H1 (cell line): ENCODE measurements around the gene PRODH2. TPM values are rescaled to one million over a fixed set of nuclear protein-coding genes. Genes with fewer than 3 reads are reported as not detected.

Source experiments
- CTCF ChIA-PET: fragments of 300-600 bp; sonication (Branson Sonifier 250); formaldehyde crosslinking; loops from one replicate; lab custom pipeline; 2021; ENCODE audit not compliant: partially characterized antibody; lab: Charles Lee
- POLR2A ChIA-PET: fragments of 300-600 bp; sonication (Branson Sonifier 250); formaldehyde crosslinking; loops from one replicate; lab custom pipeline; 2021; ENCODE audit warnings: inconsistent platforms; ENCODE audit not compliant: partially characterized antibody; lab: Charles Lee
- DNase-seq, 2 experiments: peaks; one replicate each; pipeline versions ENCODE4 v3.0.0 to v3.0.0-alpha.2; 2010 to 2022; ENCODE audit warnings: low spot score in 2 of 2, low read depth in 1 of 2, mixed read lengths in 1 of 2
- FAIRE-seq: peaks from 2 replicates; lab custom pipeline; 2011; peaks lifted over from hg19 to GRCh38; lab: Jason Lieb, UNC
- H2AFZ ChIP-seq: 2 replicates; pipeline ENCODE4 v1.8.1; 2012; ENCODE audit warnings: low read length, inconsistent platforms
- H2AK5ac ChIP-seq: 2 replicates; pipeline ENCODE4 v1.6.1; 2013; ENCODE audit warnings: low read depth, low read length
- H2BK120ac ChIP-seq: replicated peaks from 2 replicates; pipeline ENCODE3; 2013; ENCODE audit warnings: low read depth, low read length, inconsistent platforms
- H2BK12ac ChIP-seq: 2 replicates; pipeline ENCODE4 v1.6.1; 2013; ENCODE audit warnings: low read depth, low read length
- H2BK15ac ChIP-seq: 2 replicates; pipeline ENCODE4 v1.6.1; 2013; ENCODE audit warnings: low read length
- H2BK20ac ChIP-seq: 2 replicates; pipeline ENCODE4 v1.6.1; 2013; ENCODE audit warnings: low read length
- H2BK5ac ChIP-seq: 2 replicates; pipeline ENCODE4 v1.6.1; 2013; ENCODE audit warnings: low read depth, low read length
- H3K14ac ChIP-seq: 2 replicates; pipeline ENCODE4 v1.6.1; 2013; ENCODE audit warnings: inconsistent platforms; ENCODE audit not compliant: insufficient read length
- H3K18ac ChIP-seq: 2 replicates; pipeline ENCODE4 v1.6.1; 2013; ENCODE audit warnings: low read length; ENCODE audit errors: extremely low read depth
- H3K23ac ChIP-seq: 2 replicates; pipeline ENCODE4 v1.6.1; 2013; ENCODE audit warnings: inconsistent platforms; ENCODE audit not compliant: insufficient read length
- H3K23me2 ChIP-seq: 2 replicates; pipeline ENCODE4 v1.6.1; 2013; ENCODE audit warnings: low read depth, low read length
- H3K27ac ChIP-seq: 2 replicates; pipeline ENCODE4 v1.6.1; 2011; ENCODE audit warnings: low read depth, low read length, inconsistent platforms
- H3K27me3 ChIP-seq, 4 experiments: replicated peaks in 1 of 4; 1 replicate in 1 of 4; 2 replicates in 3 of 4; pipeline versions ENCODE4 v1.6.1 to v1.8.1; 2011 to 2013; ENCODE audit warnings: low read length in 3 of 4, mild to moderate bottlenecking in 3 of 4, inconsistent platforms in 2 of 4, mixed read lengths in 2 of 4, moderate library complexity in 1 of 4; ENCODE audit not compliant: control insufficient read depth in 3 of 4, insufficient read depth in 3 of 4; ENCODE audit errors: extremely low read depth in 1 of 4
- H3K36me3 ChIP-seq, 4 experiments: 2 replicates each; pipeline versions ENCODE4 v1.6.1 to v1.8.1; 2011 to 2013; ENCODE audit warnings: mild to moderate bottlenecking in 4 of 4, low read length in 3 of 4, moderate library complexity in 2 of 4, control low read depth in 1 of 4, inconsistent platforms in 1 of 4; ENCODE audit not compliant: insufficient read depth in 4 of 4, control insufficient read depth in 2 of 4
- H3K4ac ChIP-seq: replicated peaks from 2 replicates; pipeline ENCODE3; 2013; ENCODE audit warnings: low read length, low read depth, mixed read lengths, inconsistent platforms; ENCODE audit not compliant: insufficient read length
- H3K4me1 ChIP-seq, 4 experiments: replicated peaks in 1 of 4; 1 replicate in 1 of 4; 2 replicates in 3 of 4; pipeline versions ENCODE4 v1.6.1 to v1.8.1; 2011 to 2013; ENCODE audit warnings: low read length in 3 of 4, inconsistent platforms in 2 of 4, mixed read lengths in 1 of 4; ENCODE audit not compliant: insufficient read depth in 4 of 4, control insufficient read depth in 3 of 4
- H3K4me2 ChIP-seq, 2 experiments: 2 replicates each; pipeline versions ENCODE4 v1.6.1 to v1.8.1; 2011 to 2013; ENCODE audit warnings: low read depth in 2 of 2, low read length in 2 of 2, control low read depth in 1 of 2, inconsistent platforms in 1 of 2, mild to moderate bottlenecking in 1 of 2; ENCODE audit not compliant: insufficient read depth in 1 of 2
- H3K4me3 ChIP-seq, 4 experiments: fragments of 200-600, 300-600 bp in 1 of 4; sonication (generic), shearing (Covaris generic), sonication (Bioruptor Twin) in 1 of 4; 2 replicates each; pipeline versions ENCODE4 v1.5.1 to v1.8.1; 2011 to 2016; ENCODE audit warnings: low read length in 4 of 4, low read depth in 3 of 4, control low read depth in 2 of 4, inconsistent platforms in 2 of 4, mild to moderate bottlenecking in 2 of 4, mixed read lengths in 1 of 4, moderate library complexity in 1 of 4; ENCODE audit not compliant: insufficient read depth in 2 of 4; ENCODE audit errors: extremely low read depth in 1 of 4
- H3K56ac ChIP-seq: replicated peaks from 2 replicates; pipeline ENCODE3; 2013; ENCODE audit warnings: low read depth, mild to moderate bottlenecking, mixed read lengths, low read length, inconsistent platforms; ENCODE audit not compliant: insufficient read length
- H3K79me1 ChIP-seq: 2 replicates; pipeline ENCODE4 v1.6.1; 2013; ENCODE audit warnings: low read depth, low read length, control low read depth
- H3K79me2 ChIP-seq, 2 experiments: 2 replicates each; pipeline versions ENCODE4 v1.6.1 to v1.8.1; 2012 to 2013; ENCODE audit warnings: low read length in 2 of 2, mild to moderate bottlenecking in 2 of 2, inconsistent platforms in 1 of 2; ENCODE audit not compliant: insufficient read depth in 2 of 2, control insufficient read depth in 1 of 2
- H3K9ac ChIP-seq, 4 experiments: replicated peaks in 1 of 4; 1 replicate in 1 of 4; 2 replicates in 3 of 4; pipeline versions ENCODE4 v1.6.1 to v1.8.1; 2011 to 2013; ENCODE audit warnings: low read depth in 3 of 4, low read length in 3 of 4, control low read depth in 2 of 4, mild to moderate bottlenecking in 2 of 4, moderate library complexity in 2 of 4, inconsistent platforms in 1 of 4; ENCODE audit errors: extremely low read depth in 1 of 4
- H3K9me3 ChIP-seq, 2 experiments: 2 replicates each; pipeline versions ENCODE4 v1.6.1 to v1.8.1; 2012 to 2013; ENCODE audit warnings: mild to moderate bottlenecking in 2 of 2, moderate library complexity in 2 of 2, control low read depth in 1 of 2, inconsistent platforms in 1 of 2, low read depth in 1 of 2, low read length in 1 of 2, mixed read lengths in 1 of 2; ENCODE audit not compliant: insufficient read depth in 2 of 2
- H4K20me1 ChIP-seq, 2 experiments: replicated peaks in 1 of 2; 2 replicates each; pipeline versions ENCODE3 to v1.8.1; 2011 to 2013; ENCODE audit warnings: inconsistent platforms in 2 of 2, low read length in 2 of 2, mild to moderate bottlenecking in 1 of 2; ENCODE audit not compliant: insufficient read depth in 2 of 2, control insufficient read depth in 1 of 2
- H4K5ac ChIP-seq: 2 replicates; pipeline ENCODE4 v1.6.1; 2013; ENCODE audit warnings: low read length, low read depth, mixed read lengths, inconsistent platforms; ENCODE audit not compliant: insufficient read length
- H4K8ac ChIP-seq: 2 replicates; pipeline ENCODE4 v1.8.0; 2013; ENCODE audit warnings: mild to moderate bottlenecking, moderate library complexity, low read length, inconsistent platforms; ENCODE audit not compliant: insufficient read depth; ENCODE audit errors: extremely low read depth
- H4K91ac ChIP-seq: replicated peaks from 2 replicates; pipeline ENCODE3; 2013; ENCODE audit warnings: low read length, mixed read lengths, inconsistent platforms; ENCODE audit not compliant: insufficient read length
- BCL11A ChIP-seq, 2 experiments: IDR thresholded peaks; one replicate each; pipeline ENCODE4 v1.6.1; 2011; ENCODE audit warnings: low read depth in 2 of 2, low read length in 2 of 2, mild to moderate bottlenecking in 2 of 2
- HDAC6 ChIP-seq: IDR thresholded peaks from one replicate; pipeline ENCODE4 v1.7.1; 2012; ENCODE audit warnings: low read depth, mild to moderate bottlenecking, inconsistent platforms, low read length, moderate library complexity
- MAX ChIP-seq: IDR thresholded peaks from 2 replicates; pipeline ENCODE4 v1.6.1; 2012; ENCODE audit warnings: inconsistent platforms
- PHF8 ChIP-seq: fragments of 200-600 bp; sonication (generic); conservative IDR thresholded peaks from 2 replicates; pipeline ENCODE4 v1.7.1; 2012; ENCODE audit warnings: low read depth, mild to moderate bottlenecking, inconsistent platforms, low read length, moderate library complexity
- POLR2AphosphoS5 ChIP-seq: IDR thresholded peaks from 2 replicates; pipeline ENCODE4 v1.6.1; 2011; ENCODE audit warnings: low read depth, low read length
- RBBP5 ChIP-seq: IDR thresholded peaks from 2 replicates; pipeline ENCODE4 v1.7.1; 2012; ENCODE audit warnings: low read depth, mild to moderate bottlenecking, inconsistent platforms, low read length, moderate library complexity, borderline replicate concordance
- SP1 ChIP-seq: IDR thresholded peaks from 2 replicates; pipeline ENCODE4 v1.6.1; 2011; ENCODE audit warnings: low read depth, low read length
- TCF12 ChIP-seq: IDR thresholded peaks from 2 replicates; pipeline ENCODE4 v1.6.1; 2011; ENCODE audit warnings: low read depth, mild to moderate bottlenecking, low read length
- WGBS, 2 experiments: shearing (Covaris generic) in 1 of 2; methylation state at CpG; one replicate each; pipeline versions ENCODE4 v1.1.6 to v1.1.7; 2013 to 2015; ENCODE audit warnings: low lambda C conversion rate in 2 of 2, mixed read lengths in 2 of 2, inconsistent platforms in 1 of 2, low coverage in 1 of 2, missing lambda C conversion rate in 1 of 2; ENCODE audit not compliant: insufficient replicate concordance in 2 of 2, insufficient coverage in 1 of 2, insufficient read length in 1 of 2; ENCODE audit errors: extremely low coverage in 1 of 2, missing lambda C conversion rate in 1 of 2; 5-methylcytosine and 5-hydroxymethylcytosine counted together
- polyA plus RNA-seq, 7 experiments: library from polyadenylated mRNA; depleted of rRNA in 3 of 7; stranded (reverse) in 5 of 7; unstranded in 2 of 7; fragments of >200 nt in 5 of 7; fragments of 200-250 nt in 2 of 7; gene quantifications; 1 replicate in 5 of 7; 2 replicates in 1 of 7; 4 replicates in 1 of 7; pipeline versions ENCODE4 v1.2.1 to v1.2.3, GENCODE V29; 2011 to 2013; ENCODE audit warnings: missing spikeins in 2 of 7, mixed read lengths in 2 of 7
- total RNA-seq: library from RNA; stranded (reverse); fragmentation: NEBNext Ultra II Directional; extraction: Animal tissue kit (Norgen Biotek cat#: 25700); gene quantifications from 2 replicates; pipeline ENCODE4 v1.2.1, GENCODE V29; 2021
- TF ChIP-seq, protein P1 (sequence below): IDR thresholded peaks from 2 replicates; pipeline ENCODE4 v1.6.1; 2011; ENCODE audit warnings: low read length, improper control_type of control experiment
- TF ChIP-seq, protein P2 (sequence below): IDR thresholded peaks from 2 replicates; pipeline ENCODE4 v1.6.1; 2012; ENCODE audit warnings: low read length, inconsistent platforms

PRODH2 gene
- total and polyA plus RNA-seq, 2 of the 8 experiments (the other 6 are each of a cell fraction or from before 2014, with no cell fraction given): not detected

GRCh38 chr19:35781650-35782049, 31.0 kb downstream of the PRODH2 start:
- no peaks in the 10 kb centered on the region for H3K36me3 ChIP-seq
- H3K9me3 ChIP-seq: no peaks in the 10 kb centered on the region
- no peaks in the 10 kb centered on the region; the same call in 1 of the 2 replicates for H3K79me1 ChIP-seq
- H3K27me3 ChIP-seq: peaks cover 0 to 5% (median 2%) of the 10 kb centered on the region in 4 experiments; a peak in 3 of 7 replicates
- peaks cover 0 to 12% of the 10 kb centered on the region in 2 experiments for H4K20me1 ChIP-seq
- no peak overlapping the region for H4K91ac ChIP-seq
- ChIA-PET POLR2A (interaction anchor here (1.0 to 1.8 kb wide), 3 partner anchors 17 to 41 kb away, joined by 3 to 4 read pairs (median 4); no protein-coding TSS in a partner anchor), CTCF (interaction anchor here (0.8 to 1.1 kb wide), 3 partner anchors 34 to 38 kb away, joined by 3 to 5 read pairs (median 4); no protein-coding TSS in a partner anchor)
- H3K23ac ChIP-seq: no peak overlapping the region
- no peak overlapping the region for H3K9ac ChIP-seq
- no peak overlapping the region for H2BK20ac ChIP-seq
- peaks cover 11% of the 10 kb centered on the region for H3K23me2 ChIP-seq
- H2AK5ac ChIP-seq: 0 out of 2 replicates have a peak overlapping the region, but pooled peaks have one; percentile 45
- peak overlapping the region; percentile 95; the same call in 1 of the 2 replicates for H2BK15ac ChIP-seq
- H3K56ac ChIP-seq: no peak overlapping the region
- no peaks in the 10 kb centered on the region for H3K79me2 ChIP-seq
- no peak overlapping the region for H2BK120ac ChIP-seq
- no peak overlapping the region for H3K14ac ChIP-seq
- DNase-seq: peak in 1 of 2 experiments; percentile 75
- 38% methylated on average over 9 of the region's 9 CpGs; no CpG with 5 or more reads in 1 of the 2 experiments for WGBS, 2 experiments
- H2BK12ac ChIP-seq: no peak overlapping the region
- H4K8ac ChIP-seq: no peak overlapping the region
- no peak overlapping the region for H4K5ac ChIP-seq
- no peak overlapping the region for H3K4ac ChIP-seq
- no peak for FAIRE-seq
- H2AFZ ChIP-seq: no peak overlapping the region
- H3K4me1 ChIP-seq: peaks cover 0 to 26% (median 14%) of the 10 kb centered on the region in 4 experiments; a peak in 6 of 7 replicates
- no peak overlapping the region for H3K18ac ChIP-seq
- H2BK5ac ChIP-seq: no peak overlapping the region
- H3K27ac ChIP-seq: no peak overlapping the region
- H3K4me3 ChIP-seq: no peak overlapping the region; a peak in 1 of 8 replicates
- peak overlapping the region in 1 of 2 experiments; percentile 45; a peak in 3 of 4 replicates for H3K4me2 ChIP-seq
- TF ChIP-seq HDAC6 (no peak), POLR2AphosphoS5 (no peak), RBBP5 (no peak), MAX (no peak), BCL11A (IDR thresholded peaks at IDR 0.05; ENCODE audit: low read depth in 2 of 2, low read length in 2 of 2) (no peak), TCF12 (no peak), PHF8 (no peak), SP1 (no peak)
- TF ChIP-seq, protein P1, sequence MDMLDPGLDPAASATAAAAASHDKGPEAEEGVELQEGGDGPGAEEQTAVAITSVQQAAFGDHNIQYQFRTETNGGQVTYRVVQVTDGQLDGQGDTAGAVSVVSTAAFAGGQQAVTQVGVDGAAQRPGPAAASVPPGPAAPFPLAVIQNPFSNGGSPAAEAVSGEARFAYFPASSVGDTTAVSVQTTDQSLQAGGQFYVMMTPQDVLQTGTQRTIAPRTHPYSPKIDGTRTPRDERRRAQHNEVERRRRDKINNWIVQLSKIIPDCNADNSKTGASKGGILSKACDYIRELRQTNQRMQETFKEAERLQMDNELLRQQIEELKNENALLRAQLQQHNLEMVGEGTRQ: no peak
- TF ChIP-seq, protein P2, sequence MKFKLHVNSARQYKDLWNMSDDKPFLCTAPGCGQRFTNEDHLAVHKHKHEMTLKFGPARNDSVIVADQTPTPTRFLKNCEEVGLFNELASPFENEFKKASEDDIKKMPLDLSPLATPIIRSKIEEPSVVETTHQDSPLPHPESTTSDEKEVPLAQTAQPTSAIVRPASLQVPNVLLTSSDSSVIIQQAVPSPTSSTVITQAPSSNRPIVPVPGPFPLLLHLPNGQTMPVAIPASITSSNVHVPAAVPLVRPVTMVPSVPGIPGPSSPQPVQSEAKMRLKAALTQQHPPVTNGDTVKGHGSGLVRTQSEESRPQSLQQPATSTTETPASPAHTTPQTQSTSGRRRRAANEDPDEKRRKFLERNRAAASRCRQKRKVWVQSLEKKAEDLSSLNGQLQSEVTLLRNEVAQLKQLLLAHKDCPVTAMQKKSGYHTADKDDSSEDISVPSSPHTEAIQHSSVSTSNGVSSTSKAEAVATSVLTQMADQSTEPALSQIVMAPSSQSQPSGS: no peak
